OCI-LY3 (cell line): ENCODE measurements around the gene APOB.
A peak's percentile ranks its signal among the peaks of the same experiment; 100 is the strongest.

Experiments used
- H2AFZ ChIP-seq: fragments of 200-600, 300-600 bp; shearing (Covaris generic); 2 replicates; pipeline ENCODE4 v1.6.0; 2014; ENCODE audit warnings: antibody characterized with exemption, low read depth, low read length
- H3K27ac ChIP-seq: fragments of 200-600, 300-600 bp; sonication (generic); 2 replicates; pipeline ENCODE4 v1.5.1; 2014; ENCODE audit warnings: mild to moderate bottlenecking, low read length, moderate library complexity, mixed read lengths
- H3K27me3 ChIP-seq: fragments of 200-600, 300-600 bp; sonication (generic); 2 replicates; pipeline ENCODE4 v1.6.1; 2014; ENCODE audit warnings: low read depth, low read length, mixed read lengths
- H3K36me3 ChIP-seq: fragments of 200-600, 300-600 bp; sonication (generic); replicated peaks from 2 replicates; pipeline ENCODE3; 2014; ENCODE audit warnings: low read depth, low read length, mixed read lengths
- H3K4me1 ChIP-seq: fragments of 300-600, 200-600 bp; sonication (generic); 2 replicates; pipeline ENCODE4 v1.6.1; 2014; ENCODE audit warnings: low read length, mixed read lengths
- H3K4me2 ChIP-seq: fragments of 200-600, 300-600 bp; sonication (generic); 2 replicates; pipeline ENCODE4 v1.6.1; 2014; ENCODE audit warnings: low read length, mixed read lengths
- H3K4me3 ChIP-seq: fragments of 300-600, 200-600 bp; sonication (generic); 2 replicates; pipeline ENCODE4 v1.5.1; 2014; ENCODE audit warnings: antibody characterized with exemption, mild to moderate bottlenecking, low read length, moderate library complexity
- H3K79me2 ChIP-seq: fragments of 300-600, 200-600 bp; shearing (Covaris generic); 2 replicates; pipeline ENCODE4 v1.6.1; 2014; ENCODE audit warnings: mild to moderate bottlenecking, low read length, mixed read lengths
- H3K9ac ChIP-seq: fragments of 300-600, 200-600 bp; shearing (Covaris generic); 2 replicates; pipeline ENCODE4 v1.6.0; 2014; ENCODE audit warnings: mild to moderate bottlenecking, low read length, moderate library complexity
- H3K9me3 ChIP-seq: fragments of 200-600, 300-600 bp; shearing (Covaris generic); 2 replicates; pipeline ENCODE4 v1.6.1; 2014; ENCODE audit warnings: low read length, mixed read lengths; ENCODE audit not compliant: insufficient read depth
- H4K20me1 ChIP-seq: fragments of 200-600, 300-600 bp; sonication (generic); 2 replicates; pipeline ENCODE4 v1.6.1; 2016; ENCODE audit warnings: low read length, mixed read lengths; ENCODE audit not compliant: insufficient read depth
- EZH2phosphoT487 ChIP-seq: fragments of 200-600 bp; shearing (Covaris generic); IDR thresholded peaks from 2 replicates; pipeline ENCODE4 v1.6.1; 2018; ENCODE audit warnings: antibody characterized with exemption, mixed run types, low read depth
- TF ChIP-seq, protein P1 (sequence below): fragments of 200-600, 300-600 bp; sonication (generic); IDR thresholded peaks from 2 replicates; pipeline ENCODE4 v1.5.1; 2014; ENCODE audit warnings: antibody characterized with exemption, low read length, low read depth

The APOB gene, protein sequence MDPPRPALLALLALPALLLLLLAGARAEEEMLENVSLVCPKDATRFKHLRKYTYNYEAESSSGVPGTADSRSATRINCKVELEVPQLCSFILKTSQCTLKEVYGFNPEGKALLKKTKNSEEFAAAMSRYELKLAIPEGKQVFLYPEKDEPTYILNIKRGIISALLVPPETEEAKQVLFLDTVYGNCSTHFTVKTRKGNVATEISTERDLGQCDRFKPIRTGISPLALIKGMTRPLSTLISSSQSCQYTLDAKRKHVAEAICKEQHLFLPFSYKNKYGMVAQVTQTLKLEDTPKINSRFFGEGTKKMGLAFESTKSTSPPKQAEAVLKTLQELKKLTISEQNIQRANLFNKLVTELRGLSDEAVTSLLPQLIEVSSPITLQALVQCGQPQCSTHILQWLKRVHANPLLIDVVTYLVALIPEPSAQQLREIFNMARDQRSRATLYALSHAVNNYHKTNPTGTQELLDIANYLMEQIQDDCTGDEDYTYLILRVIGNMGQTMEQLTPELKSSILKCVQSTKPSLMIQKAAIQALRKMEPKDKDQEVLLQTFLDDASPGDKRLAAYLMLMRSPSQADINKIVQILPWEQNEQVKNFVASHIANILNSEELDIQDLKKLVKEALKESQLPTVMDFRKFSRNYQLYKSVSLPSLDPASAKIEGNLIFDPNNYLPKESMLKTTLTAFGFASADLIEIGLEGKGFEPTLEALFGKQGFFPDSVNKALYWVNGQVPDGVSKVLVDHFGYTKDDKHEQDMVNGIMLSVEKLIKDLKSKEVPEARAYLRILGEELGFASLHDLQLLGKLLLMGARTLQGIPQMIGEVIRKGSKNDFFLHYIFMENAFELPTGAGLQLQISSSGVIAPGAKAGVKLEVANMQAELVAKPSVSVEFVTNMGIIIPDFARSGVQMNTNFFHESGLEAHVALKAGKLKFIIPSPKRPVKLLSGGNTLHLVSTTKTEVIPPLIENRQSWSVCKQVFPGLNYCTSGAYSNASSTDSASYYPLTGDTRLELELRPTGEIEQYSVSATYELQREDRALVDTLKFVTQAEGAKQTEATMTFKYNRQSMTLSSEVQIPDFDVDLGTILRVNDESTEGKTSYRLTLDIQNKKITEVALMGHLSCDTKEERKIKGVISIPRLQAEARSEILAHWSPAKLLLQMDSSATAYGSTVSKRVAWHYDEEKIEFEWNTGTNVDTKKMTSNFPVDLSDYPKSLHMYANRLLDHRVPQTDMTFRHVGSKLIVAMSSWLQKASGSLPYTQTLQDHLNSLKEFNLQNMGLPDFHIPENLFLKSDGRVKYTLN (N-terminal part only)

DNA sequence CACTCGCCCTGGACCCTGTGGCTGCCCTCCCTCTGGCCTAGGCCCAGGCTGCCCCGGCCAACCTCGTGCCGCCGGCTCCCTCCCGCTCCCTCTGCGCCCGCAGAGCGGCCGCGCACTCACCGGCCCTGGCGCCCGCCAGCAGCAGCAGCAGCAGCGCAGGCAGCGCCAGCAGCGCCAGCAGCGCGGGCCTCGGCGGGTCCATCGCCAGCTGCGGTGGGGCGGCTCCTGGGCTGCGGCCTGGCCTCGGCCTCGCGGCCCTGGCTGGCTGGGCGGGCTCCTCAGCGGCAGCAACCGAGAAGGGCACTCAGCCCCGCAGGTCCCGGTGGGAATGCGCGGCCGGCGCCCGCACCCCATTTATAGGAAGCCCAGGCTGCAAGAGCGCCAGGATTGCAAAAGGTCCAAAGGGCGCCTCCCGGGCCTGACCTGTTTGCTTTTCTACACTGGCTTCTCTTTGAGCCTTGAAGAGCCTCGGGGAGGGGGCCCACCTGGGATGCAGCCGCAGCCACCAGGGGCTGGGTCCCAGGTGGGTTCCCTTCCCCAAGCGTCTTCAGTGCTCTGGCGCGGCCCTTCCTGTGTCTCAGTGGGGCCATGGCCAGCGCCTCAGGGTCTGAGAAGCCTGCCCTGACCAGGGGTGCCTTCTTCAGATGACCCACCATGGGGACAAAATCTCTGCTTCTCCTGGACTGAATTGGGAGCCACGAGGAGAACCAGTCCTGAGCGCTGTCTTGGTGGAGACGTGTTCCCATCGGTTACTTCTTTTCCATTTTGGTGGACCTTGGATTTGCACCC, at the start of gene APOB:
Gene APOB (minus strand): TSS at position 330 of the 789 bp plus-strand sequence. CDS start 128 bp downstream, at position 202.
- no peaks in the 10 kb centered on the region for H3K79me2 ChIP-seq
- peak within 1 kb of the TSS; percentile 40 for H2AFZ ChIP-seq
- no peak within 1 kb of the TSS for H3K9ac ChIP-seq

DNA sequence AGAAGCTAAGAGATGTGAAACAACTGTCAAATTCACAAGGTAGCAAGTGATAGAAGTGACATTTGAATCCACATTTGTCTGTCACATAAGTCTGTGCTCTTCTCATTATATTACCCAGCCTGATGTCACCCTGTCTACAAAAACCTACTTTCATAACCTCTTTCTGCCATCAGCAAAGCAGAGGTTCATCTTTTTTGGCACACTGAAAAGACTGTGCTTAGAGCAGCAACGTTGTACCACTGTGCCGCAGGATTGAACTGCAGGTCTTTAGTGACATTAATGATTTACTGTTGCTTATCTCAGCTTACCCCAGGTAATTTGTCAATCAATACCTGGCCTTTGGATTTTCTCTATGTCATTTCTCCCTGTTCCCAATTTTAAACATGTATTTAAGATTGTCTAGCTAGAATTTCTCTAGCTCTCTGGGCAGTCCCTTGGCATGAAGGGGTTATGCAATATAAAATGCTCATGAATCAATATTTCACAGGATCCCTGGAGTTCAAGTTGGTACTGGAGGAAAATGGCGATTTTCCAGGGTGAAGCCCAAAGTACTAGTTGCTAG, 48.5 kb upstream of the APOB start:
- no peak overlapping the region for H3K9ac ChIP-seq
- TF ChIP-seq EZH2phosphoT487, result no peak
- TF ChIP-seq, protein P1, sequence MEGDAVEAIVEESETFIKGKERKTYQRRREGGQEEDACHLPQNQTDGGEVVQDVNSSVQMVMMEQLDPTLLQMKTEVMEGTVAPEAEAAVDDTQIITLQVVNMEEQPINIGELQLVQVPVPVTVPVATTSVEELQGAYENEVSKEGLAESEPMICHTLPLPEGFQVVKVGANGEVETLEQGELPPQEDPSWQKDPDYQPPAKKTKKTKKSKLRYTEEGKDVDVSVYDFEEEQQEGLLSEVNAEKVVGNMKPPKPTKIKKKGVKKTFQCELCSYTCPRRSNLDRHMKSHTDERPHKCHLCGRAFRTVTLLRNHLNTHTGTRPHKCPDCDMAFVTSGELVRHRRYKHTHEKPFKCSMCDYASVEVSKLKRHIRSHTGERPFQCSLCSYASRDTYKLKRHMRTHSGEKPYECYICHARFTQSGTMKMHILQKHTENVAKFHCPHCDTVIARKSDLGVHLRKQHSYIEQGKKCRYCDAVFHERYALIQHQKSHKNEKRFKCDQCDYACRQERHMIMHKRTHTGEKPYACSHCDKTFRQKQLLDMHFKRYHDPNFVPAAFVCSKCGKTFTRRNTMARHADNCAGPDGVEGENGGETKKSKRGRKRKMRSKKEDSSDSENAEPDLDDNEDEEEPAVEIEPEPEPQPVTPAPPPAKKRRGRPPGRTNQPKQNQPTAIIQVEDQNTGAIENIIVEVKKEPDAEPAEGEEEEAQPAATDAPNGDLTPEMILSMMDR, result no peak
- H3K27me3 ChIP-seq, result no peaks in the 10 kb centered on the region
- no peak overlapping the region for H3K4me3 ChIP-seq
- no peak overlapping the region for H3K4me2 ChIP-seq
- no peaks in the 10 kb centered on the region for H3K79me2 ChIP-seq
- H3K4me1 ChIP-seq, result no peaks in the 10 kb centered on the region
- no peaks in the 10 kb centered on the region for H3K9me3 ChIP-seq
- no peaks in the 10 kb centered on the region for H3K36me3 ChIP-seq
- no peak overlapping the region for H2AFZ ChIP-seq
- H3K27ac ChIP-seq, result no peak overlapping the region
- H4K20me1 ChIP-seq, result no peaks in the 10 kb centered on the region

More for the DNA sequence above, at the start of gene APOB:
- Histone ChIP-seq H3K4me2 (peak within 1 kb of the TSS; percentile 35), H3K9me3 (no peaks in the 10 kb centered on the region), H3K27me3 (peaks cover 10% of the 10 kb centered on the region; the same call in 1 of the 2 replicates), H3K4me1 (0 out of 2 replicates have a peak, but pooled peaks cover 3% of the 10 kb centered on the region), H3K4me3 (no peak within 1 kb of the TSS), H3K27ac (no peak within 1 kb of the TSS), H3K36me3 (no peaks in the 10 kb centered on the region), H4K20me1 (no peaks in the 10 kb centered on the region)
- TF ChIP-seq EZH2phosphoT487, result no peak
- TF ChIP-seq, protein P1, result no peak

DNA sequence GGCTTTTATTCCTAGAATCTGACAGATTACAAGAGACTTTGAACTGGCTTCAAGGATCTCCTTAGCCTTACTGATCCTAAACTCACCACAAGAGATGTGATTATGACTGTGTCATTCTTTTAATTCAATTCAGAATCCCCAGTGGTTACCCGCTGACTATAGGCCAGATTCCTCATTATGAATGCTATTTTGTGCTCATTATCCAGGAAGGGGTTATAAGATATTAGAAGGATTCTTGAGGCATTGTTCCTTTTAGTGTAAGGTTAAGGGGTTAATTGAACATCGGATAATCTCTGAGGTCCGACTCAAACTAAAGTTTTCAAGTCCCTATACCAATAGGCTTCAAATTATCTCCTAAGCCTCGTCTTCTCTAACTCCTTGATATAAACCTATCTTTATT, 40.5 kb upstream of the APOB start:
- Histone ChIP-seq H2AFZ (no peak overlapping the region), H3K4me2 (no peak overlapping the region), H3K9me3 (no peaks in the 10 kb centered on the region), H3K4me1 (no peaks in the 10 kb centered on the region), H3K36me3 (no peaks in the 10 kb centered on the region), H3K27ac (no peak overlapping the region), H3K9ac (no peak overlapping the region), H4K20me1 (no peaks in the 10 kb centered on the region), H3K4me3 (no peak overlapping the region), H3K27me3 (no peaks in the 10 kb centered on the region), H3K79me2 (no peaks in the 10 kb centered on the region)
- no peak for TF ChIP-seq EZH2phosphoT487
- TF ChIP-seq, protein P1, result no peak
